Measurements from ENCODE around the gene HBQ1. TPM values are rescaled to one million over a fixed set of nuclear protein-coding genes. Genes with fewer than 3 reads are reported as not detected.

HBQ1 gene
- total RNA-seq, 2 experiments from 2014 or later, result 2.2 to 3.2 TPM

- no peaks in the 10 kb centered on the region for H3K27me3 Mint-ChIP-seq
- peaks cover 34% of the 10 kb centered on the region for H3K36me3 Mint-ChIP-seq (ENCODE audit: low read depth)
- ChIA-PET CTCF (no interaction called here), POLR2A (no interaction called here)
- no peak overlapping the region for H3K27ac Mint-ChIP-seq
- TF ChIP-seq, protein P1, sequence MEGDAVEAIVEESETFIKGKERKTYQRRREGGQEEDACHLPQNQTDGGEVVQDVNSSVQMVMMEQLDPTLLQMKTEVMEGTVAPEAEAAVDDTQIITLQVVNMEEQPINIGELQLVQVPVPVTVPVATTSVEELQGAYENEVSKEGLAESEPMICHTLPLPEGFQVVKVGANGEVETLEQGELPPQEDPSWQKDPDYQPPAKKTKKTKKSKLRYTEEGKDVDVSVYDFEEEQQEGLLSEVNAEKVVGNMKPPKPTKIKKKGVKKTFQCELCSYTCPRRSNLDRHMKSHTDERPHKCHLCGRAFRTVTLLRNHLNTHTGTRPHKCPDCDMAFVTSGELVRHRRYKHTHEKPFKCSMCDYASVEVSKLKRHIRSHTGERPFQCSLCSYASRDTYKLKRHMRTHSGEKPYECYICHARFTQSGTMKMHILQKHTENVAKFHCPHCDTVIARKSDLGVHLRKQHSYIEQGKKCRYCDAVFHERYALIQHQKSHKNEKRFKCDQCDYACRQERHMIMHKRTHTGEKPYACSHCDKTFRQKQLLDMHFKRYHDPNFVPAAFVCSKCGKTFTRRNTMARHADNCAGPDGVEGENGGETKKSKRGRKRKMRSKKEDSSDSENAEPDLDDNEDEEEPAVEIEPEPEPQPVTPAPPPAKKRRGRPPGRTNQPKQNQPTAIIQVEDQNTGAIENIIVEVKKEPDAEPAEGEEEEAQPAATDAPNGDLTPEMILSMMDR (IDR thresholded peaks at IDR 0.05), result no peak
- ATAC-seq (no peak), DNase-seq (no peak)
- H3K9me3 Mint-ChIP-seq, result no peaks in the 10 kb centered on the region
- intact Hi-C loops (cut with micrococcal nuclease), result no loop called here
- H3K4me1 Mint-ChIP-seq (ENCODE audit: low read depth), result peaks cover 3% of the 10 kb centered on the region
- no peak overlapping the region for H3K4me3 Mint-ChIP-seq
These were observed 5.4 kb downstream of the HBQ1 start for GRCh38 chr16:185691-186090.

GRCh38 chr16:187330-187729 is 7.1 kb downstream of the HBQ1 start:
- ATAC-seq (no peak), DNase-seq (no peak)
- Mint-ChIP-seq H3K9me3 (no peaks in the 10 kb centered on the region), H3K4me1 (ENCODE audit: low read depth) (peaks cover 3% of the 10 kb centered on the region), H3K36me3 (ENCODE audit: low read depth) (peaks cover 44% of the 10 kb centered on the region), H3K27ac (no peak overlapping the region), H3K27me3 (no peaks in the 10 kb centered on the region), H3K4me3 (no peak overlapping the region)
- CTCF ChIA-PET, result interaction anchor here (0.5 to 2.5 kb wide), 4 partner anchors 41 to 175 kb away, joined by 3 to 6 read pairs (median 3); no protein-coding TSS in a partner anchor
- intact Hi-C loops (cut with micrococcal nuclease), result no loop called here
- TF ChIP-seq, protein P1 (IDR thresholded peaks at IDR 0.05), result no peak
- POLR2A ChIA-PET, result interaction anchor here (2.1 kb wide), 1 partner anchor 31 kb away, joined by 6 read pairs; no protein-coding TSS in a partner anchor

GRCh38 chr16:188674-189073 is 8.4 kb downstream of the HBQ1 start:
- Mint-ChIP-seq H3K4me1 (ENCODE audit: low read depth) (peaks cover 3% of the 10 kb centered on the region), H3K27me3 (no peaks in the 10 kb centered on the region), H3K9me3 (no peaks in the 10 kb centered on the region), H3K27ac (peak overlapping the region; percentile 52), H3K36me3 (ENCODE audit: low read depth) (peaks cover 50% of the 10 kb centered on the region), H3K4me3 (no peak overlapping the region)
- ATAC-seq (peak; percentile 84), DNase-seq (peak; percentile 47)
- ChIA-PET CTCF (interaction anchor here (1.6 to 2.5 kb wide), 2 partner anchors 39 to 174 kb away, joined by 3 to 6 read pairs; no protein-coding TSS in a partner anchor), POLR2A (interaction anchor here (1.4 to 2.1 kb wide), 2 partner anchors 10 to 30 kb away, joined by 3 to 6 read pairs; no protein-coding TSS in a partner anchor)
- TF ChIP-seq, protein P1 (IDR thresholded peaks at IDR 0.05), result peak; percentile 45
- intact Hi-C loops (cut with micrococcal nuclease), result no loop called here

DNA sequence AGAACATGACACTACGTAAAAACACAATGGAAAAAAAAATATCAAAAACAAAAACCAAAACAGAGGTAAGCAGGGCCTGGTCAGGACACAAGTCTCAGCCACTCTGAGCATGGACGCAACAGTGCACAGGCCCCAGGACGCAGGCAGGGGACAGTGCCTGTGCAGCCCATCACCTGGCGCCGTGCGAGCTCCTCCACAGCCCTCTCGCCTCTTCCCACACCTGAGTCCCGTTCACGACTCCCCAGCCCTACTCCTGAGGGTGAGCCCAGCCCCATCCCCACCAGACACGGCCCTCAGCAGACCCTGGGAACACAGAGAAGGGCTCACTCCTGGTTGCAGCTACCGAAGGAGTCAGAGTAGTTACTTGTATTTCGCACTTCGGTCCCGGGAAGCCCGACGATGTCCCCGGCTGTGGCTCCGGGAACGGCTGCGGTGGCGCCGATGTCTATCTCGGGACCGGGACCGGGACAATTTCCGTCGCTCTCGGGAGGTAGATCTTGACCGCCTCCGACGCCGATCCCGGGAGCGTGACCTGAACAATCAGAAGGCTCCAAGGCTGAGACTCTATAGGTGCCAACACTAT is 9.4 kb downstream of the HBQ1 start:
- Mint-ChIP-seq H3K4me1 (ENCODE audit: low read depth) (peaks cover 3% of the 10 kb centered on the region), H3K27me3 (no peaks in the 10 kb centered on the region), H3K27ac (no peak overlapping the region), H3K4me3 (no peak overlapping the region), H3K36me3 (ENCODE audit: low read depth) (peaks cover 51% of the 10 kb centered on the region), H3K9me3 (no peaks in the 10 kb centered on the region)
- TF ChIP-seq, protein P1 (IDR thresholded peaks at IDR 0.05), result no peak
- ChIA-PET POLR2A (interaction anchor here (2.1 kb wide), 1 partner anchor 29 kb away, joined by 6 read pairs; no protein-coding TSS in a partner anchor), CTCF (interaction anchor here (2.5 kb wide), 1 partner anchor 38 kb away, joined by 6 read pairs; no protein-coding TSS in a partner anchor)
- ATAC-seq (no peak), DNase-seq (no peak)
- intact Hi-C loops (cut with micrococcal nuclease), result no loop called here

- peaks cover 3% of the 10 kb centered on the region for H3K4me1 Mint-ChIP-seq (ENCODE audit: low read depth)
- no peak overlapping the region for H3K27ac Mint-ChIP-seq
- intact Hi-C loops (cut with micrococcal nuclease), result no loop called here
- peaks cover 51% of the 10 kb centered on the region for H3K36me3 Mint-ChIP-seq (ENCODE audit: low read depth)
- TF ChIP-seq, protein P1 (IDR thresholded peaks at IDR 0.05), result no peak
- CTCF ChIA-PET, result interaction anchor here (1.0 to 2.0 kb wide), 5 partner anchors 10 to 161 kb away, joined by 3 to 8 read pairs (median 5); no protein-coding TSS in a partner anchor
- no peaks in the 10 kb centered on the region for H3K9me3 Mint-ChIP-seq
- H3K27me3 Mint-ChIP-seq, result no peaks in the 10 kb centered on the region
- no peak for DNase-seq
- POLR2A ChIA-PET, result interaction anchor here (0.7 to 1.9 kb wide), 4 partner anchors 10 to 37 kb away, joined by 3 to 4 read pairs (median 4); partner anchors contain the start of gene HBQ1
- no peak for ATAC-seq
- H3K4me3 Mint-ChIP-seq, result no peak overlapping the region
These were observed 11.6 kb downstream of the HBQ1 start for GRCh38 chr16:191831-192230.
